ENCODE results near the gene NXF2. TPM values are rescaled to one million over a fixed set of nuclear protein-coding genes. Genes with fewer than 3 reads are reported as not detected.
"Not testable (repeated sequence)": the region's sequence is repeated elsewhere in the genome, so short reads cannot be mapped to it uniquely, and the experiment has no call there.

NXF2 gene, protein sequence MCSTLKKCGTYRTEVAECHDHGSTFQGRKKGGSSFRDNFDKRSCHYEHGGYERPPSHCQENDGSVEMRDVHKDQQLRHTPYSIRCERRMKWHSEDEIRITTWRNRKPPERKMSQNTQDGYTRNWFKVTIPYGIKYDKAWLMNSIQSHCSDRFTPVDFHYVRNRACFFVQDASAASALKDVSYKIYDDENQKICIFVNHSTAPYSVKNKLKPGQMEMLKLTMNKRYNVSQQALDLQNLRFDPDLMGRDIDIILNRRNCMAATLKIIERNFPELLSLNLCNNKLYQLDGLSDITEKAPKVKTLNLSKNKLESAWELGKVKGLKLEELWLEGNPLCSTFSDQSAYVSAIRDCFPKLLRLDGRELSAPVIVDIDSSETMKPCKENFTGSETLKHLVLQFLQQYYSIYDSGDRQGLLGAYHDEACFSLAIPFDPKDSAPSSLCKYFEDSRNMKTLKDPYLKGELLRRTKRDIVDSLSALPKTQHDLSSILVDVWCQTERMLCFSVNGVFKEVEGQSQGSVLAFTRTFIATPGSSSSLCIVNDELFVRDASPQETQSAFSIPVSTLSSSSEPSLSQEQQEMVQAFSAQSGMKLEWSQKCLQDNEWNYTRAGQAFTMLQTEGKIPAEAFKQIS
- total RNA-seq = not detected

DNA sequence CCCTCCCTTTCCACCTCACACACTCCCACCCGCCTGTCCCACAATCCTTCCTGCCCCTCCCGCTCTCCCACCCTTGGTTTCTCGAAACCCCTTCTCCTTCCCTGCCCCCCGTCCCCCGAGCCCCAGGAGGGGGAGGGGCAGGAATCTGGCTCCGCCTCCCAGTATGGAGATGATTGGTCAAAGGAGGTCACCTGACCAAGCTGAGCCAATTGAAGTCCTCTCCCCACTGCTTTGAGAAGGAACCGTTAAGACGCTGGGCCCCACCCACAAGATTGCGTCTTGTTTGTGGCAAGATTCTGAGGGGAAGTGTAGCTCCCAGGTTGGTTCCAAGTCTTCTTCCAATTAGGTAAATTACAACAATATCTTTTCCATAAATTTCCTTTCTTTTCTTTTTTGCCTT, at the start of gene NXF2:
Gene NXF2 (plus strand): TSS at position 275 of the 400 bp plus-strand sequence. CDS start 59,912 bp downstream, outside the sequence.
- not testable (repeated sequence) for H3K27ac ChIP-seq; H3K27me3 ChIP-seq; H3K4me1 ChIP-seq; H3K4me3 ChIP-seq; H3K36me3 ChIP-seq; H3K9me3 ChIP-seq; DNase-seq (ENCODE audit: low spot score)

DNA sequence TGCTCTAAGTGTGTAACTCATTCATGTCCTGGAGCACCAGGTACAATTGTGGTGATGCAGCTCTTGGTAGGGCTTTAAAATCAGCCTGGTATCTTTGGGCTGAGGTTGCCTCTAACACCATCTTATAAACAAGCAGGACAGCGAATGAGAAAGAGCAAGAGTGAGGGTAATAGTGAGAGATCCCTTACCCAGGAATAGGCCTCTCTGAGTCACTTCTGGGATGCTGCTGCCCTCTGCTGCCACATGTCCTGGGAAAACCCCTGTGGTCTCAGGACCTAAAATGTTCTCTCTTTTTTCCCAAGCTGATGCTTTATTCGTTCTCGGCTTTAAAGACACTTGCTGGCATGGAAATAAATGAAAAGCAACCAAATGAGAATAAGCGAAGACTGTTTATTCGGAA, 39.0 kb upstream of the NXF2 start:
- DNase-seq (ENCODE audit: low spot score); H3K4me1 ChIP-seq; H3K27me3 ChIP-seq; H3K27ac ChIP-seq; H3K36me3 ChIP-seq; H3K9me3 ChIP-seq; H3K4me3 ChIP-seq: not testable (repeated sequence)

DNA sequence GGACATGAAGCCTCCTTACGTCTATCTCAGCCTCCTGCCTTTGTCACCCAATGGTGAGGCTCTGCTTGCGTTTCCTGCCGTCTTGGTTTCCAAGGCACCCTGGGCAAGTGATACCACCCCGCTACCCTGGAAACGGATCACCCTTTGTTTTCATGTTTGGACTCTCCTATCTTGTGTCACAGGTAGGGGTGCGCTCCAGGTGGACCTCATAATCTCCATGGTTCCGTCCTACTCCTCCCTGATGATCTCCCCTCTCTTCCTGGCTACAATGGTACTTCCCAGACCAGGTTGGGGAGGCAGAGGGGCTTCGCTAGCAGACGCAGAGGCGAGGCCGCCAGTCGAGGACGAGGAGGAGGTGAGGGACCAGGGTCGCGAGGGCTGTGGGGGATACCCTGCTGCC, 32.0 kb upstream of the NXF2 start, which contains the start of gene TCP11X1:
Gene TCP11X1 (plus strand): TSS at position 316 of the 400 bp plus-strand sequence.
- H3K27me3 ChIP-seq; H3K4me3 ChIP-seq; H3K4me1 ChIP-seq; H3K36me3 ChIP-seq; H3K27ac ChIP-seq; H3K9me3 ChIP-seq; DNase-seq (ENCODE audit: low spot score): not testable (repeated sequence)

DNA sequence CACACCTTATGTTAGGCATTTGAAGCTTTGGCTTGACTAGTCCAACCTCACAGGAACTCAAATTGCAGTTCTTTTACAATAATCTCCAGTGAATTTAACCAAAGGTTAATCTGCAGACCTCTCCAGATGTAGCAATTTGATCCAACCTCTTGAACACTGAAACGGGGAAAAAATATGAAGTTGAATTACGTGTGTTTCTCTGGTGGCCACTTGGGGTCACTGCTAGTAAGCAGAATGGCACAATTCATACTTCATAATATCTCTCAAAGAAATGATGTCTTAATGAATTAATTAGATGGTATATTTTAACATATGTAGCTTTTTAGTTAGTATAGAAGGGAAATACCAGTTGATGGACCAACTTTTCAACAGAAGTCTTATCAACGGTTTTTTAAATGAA, 30.5 kb upstream of the NXF2 start:
- H3K36me3 ChIP-seq; H3K4me3 ChIP-seq; DNase-seq (ENCODE audit: low spot score); H3K27me3 ChIP-seq; H3K9me3 ChIP-seq; H3K4me1 ChIP-seq; H3K27ac ChIP-seq: not testable (repeated sequence)

DNA sequence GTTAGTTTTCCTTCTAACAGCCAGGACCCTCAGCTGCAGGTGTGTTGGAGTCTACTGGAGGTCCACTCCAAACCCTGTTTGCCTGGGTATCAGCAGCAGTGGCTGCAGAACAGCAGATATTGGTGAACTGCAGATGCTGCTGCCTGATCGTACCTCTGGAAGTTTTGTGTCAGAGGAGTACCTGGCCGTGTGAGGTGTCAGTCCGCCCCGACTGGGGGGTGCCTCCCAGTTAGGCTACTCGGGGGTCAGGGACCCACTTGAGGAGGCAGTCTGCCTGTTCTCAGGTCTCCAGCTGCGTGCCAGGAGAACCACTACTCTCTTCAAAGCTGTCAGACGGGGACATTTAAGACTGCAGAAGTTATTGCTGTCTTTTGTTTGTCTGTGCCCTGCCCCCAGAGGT, 11.3 kb upstream of the NXF2 start:
- H3K4me1 ChIP-seq; H3K27me3 ChIP-seq; H3K4me3 ChIP-seq; H3K9me3 ChIP-seq; H3K36me3 ChIP-seq; H3K27ac ChIP-seq; DNase-seq (ENCODE audit: low spot score): not testable (repeated sequence)

DNA sequence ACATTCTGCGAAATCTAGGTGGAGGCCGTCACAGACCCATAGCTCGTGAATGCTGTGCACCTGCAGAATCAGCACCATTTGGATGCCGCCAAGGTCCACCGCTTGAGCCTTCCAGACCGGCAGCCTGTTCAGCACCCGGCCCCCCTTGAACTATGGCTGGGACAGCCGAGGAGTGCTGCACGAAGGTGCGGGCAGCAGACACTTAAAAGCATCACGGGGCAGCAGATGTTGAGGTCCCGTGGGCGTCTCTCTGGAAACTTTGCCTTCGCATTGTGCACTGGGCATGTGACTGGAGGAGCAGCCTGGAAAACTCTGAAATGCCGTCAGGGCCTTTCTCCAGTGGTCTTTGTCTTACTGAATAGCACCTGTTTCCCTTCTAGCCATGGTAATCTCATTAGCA, 6.7 kb upstream of the NXF2 start:
- H3K27me3 ChIP-seq; DNase-seq (ENCODE audit: low spot score); H3K4me3 ChIP-seq; H3K9me3 ChIP-seq; H3K36me3 ChIP-seq; H3K4me1 ChIP-seq; H3K27ac ChIP-seq: not testable (repeated sequence)

DNA sequence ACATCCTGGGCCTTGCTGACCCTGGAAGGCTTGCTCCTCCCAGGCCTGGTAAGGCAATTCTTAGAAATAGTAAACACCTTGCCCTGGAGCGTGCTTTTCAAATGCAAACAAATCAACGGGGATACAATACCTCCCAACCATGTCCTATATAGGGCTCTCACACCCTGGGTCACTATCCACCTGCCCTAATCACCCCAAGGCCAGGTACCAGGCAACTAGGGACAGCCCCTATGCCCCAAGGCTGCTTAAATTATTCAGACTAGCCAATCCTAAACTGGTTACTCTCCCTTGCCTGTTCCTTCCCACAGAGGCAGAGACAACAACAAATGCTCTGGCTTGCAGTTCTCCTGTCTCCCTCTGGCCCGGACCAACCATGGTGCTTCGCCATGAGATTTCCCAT, 25.3 kb downstream of the NXF2 start:
- H3K4me3 ChIP-seq; H3K9me3 ChIP-seq; H3K4me1 ChIP-seq; DNase-seq (ENCODE audit: low spot score); H3K27me3 ChIP-seq; H3K36me3 ChIP-seq; H3K27ac ChIP-seq: not testable (repeated sequence)

DNA sequence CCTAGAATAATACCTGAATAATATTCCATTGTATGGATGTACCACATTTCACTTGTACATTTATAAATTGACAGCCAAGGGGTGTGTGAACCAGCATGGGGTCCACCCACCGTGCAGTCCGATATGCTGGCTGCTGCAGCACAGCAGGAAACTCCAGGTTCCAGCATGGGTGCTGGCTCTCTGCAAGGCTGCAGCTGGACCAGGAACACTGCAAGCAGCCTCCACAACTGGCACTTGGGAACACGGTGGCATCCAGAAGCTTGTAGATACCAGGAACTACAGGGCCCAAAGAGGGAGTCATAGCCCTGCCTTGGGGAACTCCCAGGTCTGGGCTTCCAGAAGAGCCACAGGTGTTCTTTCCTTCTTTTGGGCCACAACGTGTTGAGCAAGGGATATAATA, 91.2 kb downstream of the NXF2 start:
- no peak overlapping the region for H3K27ac ChIP-seq
- no peaks in the 10 kb centered on the region for H3K36me3 ChIP-seq
- no peak overlapping the region for H3K4me3 ChIP-seq
- no peaks in the 10 kb centered on the region for H3K9me3 ChIP-seq
- DNase-seq (ENCODE audit: low spot score) = no peak
- TF ChIP-seq, protein P1, sequence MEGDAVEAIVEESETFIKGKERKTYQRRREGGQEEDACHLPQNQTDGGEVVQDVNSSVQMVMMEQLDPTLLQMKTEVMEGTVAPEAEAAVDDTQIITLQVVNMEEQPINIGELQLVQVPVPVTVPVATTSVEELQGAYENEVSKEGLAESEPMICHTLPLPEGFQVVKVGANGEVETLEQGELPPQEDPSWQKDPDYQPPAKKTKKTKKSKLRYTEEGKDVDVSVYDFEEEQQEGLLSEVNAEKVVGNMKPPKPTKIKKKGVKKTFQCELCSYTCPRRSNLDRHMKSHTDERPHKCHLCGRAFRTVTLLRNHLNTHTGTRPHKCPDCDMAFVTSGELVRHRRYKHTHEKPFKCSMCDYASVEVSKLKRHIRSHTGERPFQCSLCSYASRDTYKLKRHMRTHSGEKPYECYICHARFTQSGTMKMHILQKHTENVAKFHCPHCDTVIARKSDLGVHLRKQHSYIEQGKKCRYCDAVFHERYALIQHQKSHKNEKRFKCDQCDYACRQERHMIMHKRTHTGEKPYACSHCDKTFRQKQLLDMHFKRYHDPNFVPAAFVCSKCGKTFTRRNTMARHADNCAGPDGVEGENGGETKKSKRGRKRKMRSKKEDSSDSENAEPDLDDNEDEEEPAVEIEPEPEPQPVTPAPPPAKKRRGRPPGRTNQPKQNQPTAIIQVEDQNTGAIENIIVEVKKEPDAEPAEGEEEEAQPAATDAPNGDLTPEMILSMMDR (IDR thresholded peaks at IDR 0.05) = no peak
- no peaks in the 10 kb centered on the region for H3K4me1 ChIP-seq
- H3K27me3 ChIP-seq = no peaks in the 10 kb centered on the region

DNA sequence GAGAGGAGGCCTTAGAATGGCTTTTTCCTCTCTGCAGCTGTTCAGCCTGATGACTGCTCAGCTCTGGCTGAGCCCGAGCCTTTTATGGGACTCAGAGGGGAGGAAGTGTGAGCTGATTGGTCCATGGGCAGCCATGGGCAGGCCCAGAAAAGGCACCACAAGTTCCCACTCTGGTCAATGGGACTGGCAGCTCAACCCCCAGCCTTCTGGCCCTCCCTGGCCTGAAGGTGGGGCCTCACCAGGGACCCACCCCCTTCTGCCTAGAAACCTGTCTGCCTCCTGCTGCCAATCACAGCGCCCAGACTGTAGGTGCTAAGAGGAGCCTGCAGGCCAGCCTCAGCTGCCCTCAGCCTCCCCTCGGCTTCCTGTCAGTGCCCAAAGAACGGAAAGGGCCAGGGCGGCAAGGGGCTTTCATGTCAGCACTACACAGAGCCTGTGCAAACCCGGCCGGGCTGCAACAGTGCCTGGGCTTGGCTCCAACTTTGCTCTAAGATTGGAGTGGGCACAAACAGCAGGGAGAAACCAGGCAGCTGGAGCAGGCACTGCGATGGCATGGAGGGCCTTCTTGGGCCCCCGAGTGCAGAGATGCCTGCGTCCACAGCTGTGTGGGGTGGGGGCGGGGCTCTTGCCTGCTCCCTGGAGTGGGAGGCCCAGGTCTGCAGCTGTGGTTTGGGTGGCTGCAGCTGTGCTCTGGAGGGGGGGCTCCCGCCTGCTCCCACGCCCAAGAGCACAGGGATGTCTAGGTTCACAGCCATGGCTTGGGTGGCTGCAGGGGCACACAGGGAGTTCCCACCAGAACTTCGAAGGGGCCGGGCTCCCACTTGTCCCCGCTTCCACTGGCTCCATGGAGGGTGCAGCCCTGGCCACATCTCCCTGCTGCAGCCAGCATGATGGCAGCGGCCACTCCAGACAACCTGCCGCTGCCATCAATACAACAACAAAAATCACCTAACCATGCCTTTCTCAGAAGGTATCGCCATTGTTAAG, 92.6 kb downstream of the NXF2 start:
- H3K4me3 ChIP-seq = no peak overlapping the region
- no peak for DNase-seq (ENCODE audit: low spot score)

More for the DNA sequence above, 92.6 kb downstream of the NXF2 start:
- Histone ChIP-seq H3K9me3 (no peaks in the 10 kb centered on the region), H3K27me3 (no peaks in the 10 kb centered on the region), H3K36me3 (no peaks in the 10 kb centered on the region), H3K27ac (no peak overlapping the region), H3K4me1 (no peaks in the 10 kb centered on the region)
- TF ChIP-seq, protein P1 (IDR thresholded peaks at IDR 0.05) = no peak
